Measurements from ENCODE around the gene SLC29A1. TPM values are rescaled to one million over a fixed set of nuclear protein-coding genes. Genes with fewer than 3 reads are reported as not detected.

The SLC29A1 gene
- total and polyA plus RNA-seq, 9 of the 15 experiments (the other 6 are each of a cell fraction or from before 2014, with no cell fraction given), result 18.9 to 170 (median 57.7) TPM

DNA sequence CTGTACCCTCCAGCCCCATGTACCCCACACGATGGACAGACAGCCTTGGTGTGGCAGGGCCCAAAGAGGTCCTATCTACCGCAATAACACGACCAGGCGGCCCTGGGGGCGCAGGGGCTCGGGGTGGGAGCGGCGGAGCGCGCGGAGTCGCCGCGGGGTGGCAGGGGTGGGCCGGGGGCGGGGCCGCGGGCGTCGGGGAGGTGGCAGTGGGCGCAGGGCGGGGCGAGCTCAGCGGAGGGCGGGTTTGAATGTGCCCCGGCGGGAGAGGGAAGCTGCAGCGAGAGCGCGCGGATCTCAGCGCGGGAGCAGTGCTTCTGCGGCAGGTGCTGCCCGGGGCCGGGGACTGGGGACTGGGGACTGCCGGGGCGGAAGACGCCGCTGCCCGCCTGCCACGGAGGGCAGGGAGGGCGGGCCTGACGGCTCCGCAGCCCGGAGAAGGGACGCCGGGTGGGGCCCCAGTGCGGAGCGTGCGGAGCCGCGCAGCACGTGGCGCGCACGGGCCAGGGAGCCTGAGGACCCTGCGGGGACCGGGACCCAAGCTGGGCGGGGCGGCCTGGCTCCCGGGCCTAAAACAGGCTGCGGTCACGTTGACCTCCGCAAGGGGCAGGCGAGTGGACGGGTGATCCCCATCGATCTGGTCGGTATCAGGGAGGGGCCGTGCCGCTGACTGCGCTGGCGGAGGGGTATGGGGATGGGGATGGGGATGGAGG is at the start of gene SLC29A1 (continued):
- TF ChIP-seq RNF219 (CRISPR knock-in tag; IDR thresholded peaks at IDR 0.05) (no peak), SAFB2 (IDR thresholded peaks at IDR 0.05; ENCODE audit: borderline replicate concordance, low read depth, low read length, severe bottlenecking) (no peak), SRSF9 (IDR thresholded peaks at IDR 0.05; ENCODE audit: borderline replicate concordance, low read depth, low read length) (no peak), ZFX (CRISPR knock-in tag; IDR thresholded peaks at IDR 0.05) (peak; percentile 59), TAL1 (IDR thresholded peaks at IDR 0.05) (no peak), HSF4 (CRISPR knock-in tag; IDR thresholded peaks at IDR 0.05; ENCODE audit: borderline replicate concordance) (no peak), PHF20 (IDR thresholded peaks at IDR 0.05; ENCODE audit: partially characterized antibody) (peak; percentile 26), DPF2 (IDR thresholded peaks at IDR 0.05) (no peak), SMARCA4 (IDR thresholded peaks at IDR 0.05) (no peak), XRCC4 (IDR thresholded peaks at IDR 0.05; ENCODE audit: extremely low read depth, insufficient read depth, insufficient read length) (no peak), ZFP36 (IDR thresholded peaks at IDR 0.05; ENCODE audit: low read depth, low read length, partially characterized antibody) (no peak), CTCF (IDR thresholded peaks at IDR 0.05 in 2 of 3, conservative IDR thresholded peaks at IDR 0.05 in 1 of 3; ENCODE audit: insufficient read depth in 2 of 3, low read depth in 1 of 3, low read length in 3 of 3) (peak in 2 of 3 experiments; percentile 45 to 66; a peak in 4 of 6 replicates), ZNF134 (CRISPR knock-in tag; conservative IDR thresholded peaks at IDR 0.05) (no peak)
- TF ChIP-seq, protein P1, sequence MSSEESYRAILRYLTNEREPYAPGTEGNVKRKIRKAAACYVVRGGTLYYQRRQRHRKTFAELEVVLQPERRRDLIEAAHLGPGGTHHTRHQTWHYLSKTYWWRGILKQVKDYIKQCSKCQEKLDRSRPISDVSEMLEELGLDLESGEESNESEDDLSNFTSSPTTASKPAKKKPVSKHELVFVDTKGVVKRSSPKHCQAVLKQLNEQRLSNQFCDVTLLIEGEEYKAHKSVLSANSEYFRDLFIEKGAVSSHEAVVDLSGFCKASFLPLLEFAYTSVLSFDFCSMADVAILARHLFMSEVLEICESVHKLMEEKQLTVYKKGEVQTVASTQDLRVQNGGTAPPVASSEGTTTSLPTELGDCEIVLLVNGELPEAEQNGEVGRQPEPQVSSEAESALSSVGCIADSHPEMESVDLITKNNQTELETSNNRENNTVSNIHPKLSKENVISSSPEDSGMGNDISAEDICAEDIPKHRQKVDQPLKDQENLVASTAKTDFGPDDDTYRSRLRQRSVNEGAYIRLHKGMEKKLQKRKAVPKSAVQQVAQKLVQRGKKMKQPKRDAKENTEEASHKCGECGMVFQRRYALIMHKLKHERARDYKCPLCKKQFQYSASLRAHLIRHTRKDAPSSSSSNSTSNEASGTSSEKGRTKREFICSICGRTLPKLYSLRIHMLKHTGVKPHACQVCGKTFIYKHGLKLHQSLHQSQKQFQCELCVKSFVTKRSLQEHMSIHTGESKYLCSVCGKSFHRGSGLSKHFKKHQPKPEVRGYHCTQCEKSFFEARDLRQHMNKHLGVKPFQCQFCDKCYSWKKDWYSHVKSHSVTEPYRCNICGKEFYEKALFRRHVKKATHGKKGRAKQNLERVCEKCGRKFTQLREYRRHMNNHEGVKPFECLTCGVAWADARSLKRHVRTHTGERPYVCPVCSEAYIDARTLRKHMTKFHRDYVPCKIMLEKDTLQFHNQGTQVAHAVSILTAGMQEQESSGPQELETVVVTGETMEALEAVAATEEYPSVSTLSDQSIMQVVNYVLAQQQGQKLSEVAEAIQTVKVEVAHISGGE (CRISPR knock-in tag; IDR thresholded peaks at IDR 0.05), result no peak
- TF ChIP-seq, protein P2, sequence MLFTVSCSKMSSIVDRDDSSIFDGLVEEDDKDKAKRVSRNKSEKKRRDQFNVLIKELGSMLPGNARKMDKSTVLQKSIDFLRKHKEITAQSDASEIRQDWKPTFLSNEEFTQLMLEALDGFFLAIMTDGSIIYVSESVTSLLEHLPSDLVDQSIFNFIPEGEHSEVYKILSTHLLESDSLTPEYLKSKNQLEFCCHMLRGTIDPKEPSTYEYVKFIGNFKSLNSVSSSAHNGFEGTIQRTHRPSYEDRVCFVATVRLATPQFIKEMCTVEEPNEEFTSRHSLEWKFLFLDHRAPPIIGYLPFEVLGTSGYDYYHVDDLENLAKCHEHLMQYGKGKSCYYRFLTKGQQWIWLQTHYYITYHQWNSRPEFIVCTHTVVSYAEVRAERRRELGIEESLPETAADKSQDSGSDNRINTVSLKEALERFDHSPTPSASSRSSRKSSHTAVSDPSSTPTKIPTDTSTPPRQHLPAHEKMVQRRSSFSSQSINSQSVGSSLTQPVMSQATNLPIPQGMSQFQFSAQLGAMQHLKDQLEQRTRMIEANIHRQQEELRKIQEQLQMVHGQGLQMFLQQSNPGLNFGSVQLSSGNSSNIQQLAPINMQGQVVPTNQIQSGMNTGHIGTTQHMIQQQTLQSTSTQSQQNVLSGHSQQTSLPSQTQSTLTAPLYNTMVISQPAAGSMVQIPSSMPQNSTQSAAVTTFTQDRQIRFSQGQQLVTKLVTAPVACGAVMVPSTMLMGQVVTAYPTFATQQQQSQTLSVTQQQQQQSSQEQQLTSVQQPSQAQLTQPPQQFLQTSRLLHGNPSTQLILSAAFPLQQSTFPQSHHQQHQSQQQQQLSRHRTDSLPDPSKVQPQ (CRISPR knock-in tag; IDR thresholded peaks at IDR 0.05; ENCODE audit: borderline replicate concordance), result no peak
